ENCODE data around the gene XXYLT1. TPM values are rescaled to one million over a fixed set of nuclear protein-coding genes. Genes with fewer than 3 reads are reported as not detected.

The XXYLT1 gene
- total RNA-seq, 2 experiments from 2014 or later: 17.2 to 19.6 TPM

- Histone ChIP-seq H3K4me3 (ENCODE audit: low read depth, low read length, poor library complexity, severe bottlenecking) (no peak overlapping the region), H3K9me3 (ENCODE audit: low read length) (no peaks in the 10 kb centered on the region), H3K79me2 (ENCODE audit: insufficient read depth, low read depth, low read length) (no peaks in the 10 kb centered on the region), H2AFZ (ENCODE audit: low read length) (no peak overlapping the region), H3K36me3 (ENCODE audit: insufficient read depth, low read length) (0 out of 2 replicates have a peak, but pooled peaks cover 6% of the 10 kb centered on the region), H3K4me1 (ENCODE audit: insufficient read depth, low read length, poor library complexity, severe bottlenecking) (peaks cover 7% of the 10 kb centered on the region), H3K9me2 (ENCODE audit: insufficient read depth, low read length) (no peaks in the 10 kb centered on the region), H3K27ac (ENCODE audit: low read depth, low read length, poor library complexity, severe bottlenecking) (no peak overlapping the region), H4K20me1 (ENCODE audit: insufficient read depth, low read length) (no peaks in the 10 kb centered on the region), H3K4me2 (ENCODE audit: low read length) (no peak overlapping the region)
- ChIA-PET CTCF (ENCODE audit: unreplicated experiment) (no interaction called here), POLR2A (no interaction called here)
- DNase-seq (ENCODE audit: low spot score): no peak
- intact Hi-C loops (cut with micrococcal nuclease; ENCODE audit: unreplicated experiment): no loop called here
- no TSS peak for BruUV-seq (replicated peaks)
- TF ChIP-seq CTCF (conservative IDR thresholded peaks at IDR 0.05; ENCODE audit: low read length): no peak
- TF ChIP-seq EZH2phosphoT487 (IDR thresholded peaks at IDR 0.05; ENCODE audit: borderline replicate concordance, low read depth, low read length): no peak
Measured at GRCh38 chr3:195248281-195248680, 22.7 kb downstream of the XXYLT1 start.

DNA sequence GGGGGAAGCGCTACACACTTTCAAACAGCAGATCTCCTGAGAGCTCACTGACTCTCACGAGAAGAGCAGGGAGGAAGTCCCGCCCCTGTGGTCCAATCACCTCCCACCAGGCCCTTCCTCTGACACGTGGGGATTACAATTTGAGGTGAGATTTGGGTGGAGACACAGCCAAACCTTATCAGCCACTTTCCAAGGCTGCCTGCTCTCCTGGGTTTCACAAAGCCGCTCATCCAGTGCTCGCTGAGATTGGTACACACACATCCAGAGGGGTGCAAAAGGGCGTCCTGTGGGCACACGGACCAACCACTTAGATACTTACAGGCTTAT, 23.1 kb downstream of the XXYLT1 start:
- DNase-seq (ENCODE audit: low spot score): peak; percentile 22
- intact Hi-C loops (cut with micrococcal nuclease; ENCODE audit: unreplicated experiment): no loop called here
- Histone ChIP-seq H3K36me3 (ENCODE audit: insufficient read depth, low read length) (0 out of 2 replicates have a peak, but pooled peaks cover 6% of the 10 kb centered on the region), H4K20me1 (ENCODE audit: insufficient read depth, low read length) (no peaks in the 10 kb centered on the region), H3K27ac (ENCODE audit: low read depth, low read length, poor library complexity, severe bottlenecking) (no peak overlapping the region), H3K9me3 (ENCODE audit: low read length) (no peaks in the 10 kb centered on the region), H2AFZ (ENCODE audit: low read length) (no peak overlapping the region), H3K4me2 (ENCODE audit: low read length) (no peak overlapping the region), H3K9me2 (ENCODE audit: insufficient read depth, low read length) (no peaks in the 10 kb centered on the region), H3K4me1 (ENCODE audit: insufficient read depth, low read length, poor library complexity, severe bottlenecking) (peaks cover 7% of the 10 kb centered on the region), H3K4me3 (ENCODE audit: low read depth, low read length, poor library complexity, severe bottlenecking) (no peak overlapping the region), H3K79me2 (ENCODE audit: insufficient read depth, low read depth, low read length) (no peaks in the 10 kb centered on the region)
- BruUV-seq (replicated peaks): no TSS peak
- POLR2A ChIA-PET: no interaction called here
- TF ChIP-seq EZH2phosphoT487 (IDR thresholded peaks at IDR 0.05; ENCODE audit: borderline replicate concordance, low read depth, low read length): no peak
- no peak for TF ChIP-seq CTCF (conservative IDR thresholded peaks at IDR 0.05; ENCODE audit: low read length)
- CTCF ChIA-PET (ENCODE audit: unreplicated experiment): no interaction called here

DNA sequence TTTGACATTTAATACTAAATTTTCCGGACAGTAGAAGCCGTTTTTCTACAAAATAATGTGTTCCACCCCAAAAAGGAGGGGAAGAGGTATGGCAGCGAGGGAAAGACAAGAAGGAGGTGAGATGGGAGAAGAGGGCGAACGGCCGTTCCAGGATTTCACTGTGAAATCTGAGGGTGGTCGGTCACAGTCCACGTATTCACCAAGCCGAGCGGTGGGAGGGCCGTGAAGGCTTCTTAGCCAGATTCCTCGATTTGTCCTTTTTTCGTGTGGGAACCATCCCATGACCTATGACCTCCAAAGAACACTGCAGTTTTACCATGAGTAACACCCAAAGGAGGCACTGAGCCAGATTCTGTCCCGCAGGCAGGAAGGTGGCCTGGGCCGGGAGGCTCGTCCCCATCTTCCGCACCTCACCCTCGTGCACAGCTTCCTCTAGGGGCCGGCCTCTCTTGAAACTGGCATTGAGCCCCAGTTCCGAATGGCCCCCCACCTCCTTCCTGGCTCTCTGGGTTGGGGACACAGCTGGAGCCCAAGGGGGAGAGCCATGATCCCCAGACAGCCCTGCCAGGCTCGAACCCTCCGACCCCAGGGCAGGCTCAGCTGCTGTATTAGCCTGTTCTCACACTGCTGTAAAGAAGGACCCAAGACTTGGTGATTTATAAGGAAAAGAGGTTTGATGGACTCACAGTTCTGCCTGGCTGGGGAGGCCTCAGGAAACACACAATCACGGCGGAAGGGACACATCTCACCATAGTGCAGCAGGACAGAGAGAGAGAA, 23.7 kb downstream of the XXYLT1 start:
- H3K9me2 ChIP-seq (ENCODE audit: insufficient read depth, low read length): no peaks in the 10 kb centered on the region
- no peak for TF ChIP-seq CTCF (conservative IDR thresholded peaks at IDR 0.05; ENCODE audit: low read length)
- no peak for TF ChIP-seq EZH2phosphoT487 (IDR thresholded peaks at IDR 0.05; ENCODE audit: borderline replicate concordance, low read depth, low read length)
- H3K79me2 ChIP-seq (ENCODE audit: insufficient read depth, low read depth, low read length): no peaks in the 10 kb centered on the region
- intact Hi-C loops (cut with micrococcal nuclease; ENCODE audit: unreplicated experiment): no loop called here
- CTCF ChIA-PET (ENCODE audit: unreplicated experiment): no interaction called here
- H3K9me3 ChIP-seq (ENCODE audit: low read length): no peaks in the 10 kb centered on the region
- DNase-seq (ENCODE audit: low spot score): no peak
- no peak overlapping the region for H3K4me2 ChIP-seq (ENCODE audit: low read length)
- BruUV-seq (replicated peaks): no TSS peak
- H4K20me1 ChIP-seq (ENCODE audit: insufficient read depth, low read length): no peaks in the 10 kb centered on the region
- H3K27ac ChIP-seq (ENCODE audit: low read depth, low read length, poor library complexity, severe bottlenecking): no peak overlapping the region
- no peak overlapping the region for H3K4me3 ChIP-seq (ENCODE audit: low read depth, low read length, poor library complexity, severe bottlenecking)
- 0 out of 2 replicates have a peak, but pooled peaks cover 6% of the 10 kb centered on the region for H3K36me3 ChIP-seq (ENCODE audit: insufficient read depth, low read length)
- H2AFZ ChIP-seq (ENCODE audit: low read length): no peak overlapping the region
- POLR2A ChIA-PET: no interaction called here
- peaks cover 7% of the 10 kb centered on the region for H3K4me1 ChIP-seq (ENCODE audit: insufficient read depth, low read length, poor library complexity, severe bottlenecking)

Data from OCI-LY7 (cell line).